Measurements from ENCODE around the gene MEX3B.

The MEX3B gene

DNA sequence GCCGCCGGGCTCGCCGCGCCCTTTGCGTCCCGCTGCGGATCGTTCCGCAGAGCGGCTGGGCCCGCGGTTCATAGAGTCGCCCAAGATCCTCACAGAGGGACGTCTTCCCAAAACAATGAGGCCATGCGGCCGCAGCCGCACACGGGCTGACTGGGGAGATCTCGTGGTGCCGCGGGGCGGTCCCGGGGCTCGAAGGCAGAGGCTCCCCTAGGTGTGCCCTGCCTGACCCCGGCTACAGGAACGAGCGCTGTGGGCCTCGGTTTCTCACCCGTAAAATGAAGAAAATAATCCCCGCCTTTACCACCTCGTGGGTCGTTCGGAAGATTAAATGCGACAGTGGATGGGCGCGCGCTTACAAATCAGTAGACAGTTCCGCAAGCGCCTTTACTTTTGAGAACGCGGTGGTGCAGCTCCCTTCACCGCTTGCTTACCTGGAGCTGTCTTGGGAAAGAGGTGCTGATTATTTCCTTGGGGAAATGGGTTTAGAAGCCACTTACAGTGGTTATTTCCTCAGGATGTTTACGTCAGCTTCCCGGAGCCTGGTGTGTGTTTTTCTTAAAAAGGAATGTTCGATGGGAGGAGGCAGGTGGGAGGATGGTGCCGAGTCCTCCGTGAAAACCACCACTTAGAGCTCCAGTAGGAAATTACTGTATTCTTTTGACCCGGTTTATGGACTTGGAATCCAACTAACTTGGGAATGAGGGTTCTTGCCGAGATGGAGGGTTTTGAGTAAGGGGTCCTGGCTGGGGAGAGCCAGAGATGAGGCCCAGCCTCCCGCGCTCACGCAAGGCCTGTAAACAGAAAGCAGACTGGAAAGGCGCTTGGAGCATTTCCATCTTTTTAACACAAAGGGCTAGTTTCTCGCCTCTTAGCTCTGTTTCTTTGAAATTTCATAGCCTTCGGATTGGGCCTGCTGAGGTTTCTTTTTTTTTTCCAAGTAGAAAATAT, 1.9 kb upstream of the MEX3B start:
- Mint-ChIP-seq H3K4me3 (peak overlapping the region; percentile 85), H3K36me3 (ENCODE audit: low read depth) (peaks cover 11% of the 10 kb centered on the region), H3K4me1 (peaks cover 41% of the 10 kb centered on the region), H3K27me3 (ENCODE audit: low read depth, poor library complexity) (peaks cover 6% of the 10 kb centered on the region), H3K9me3 (no peaks in the 10 kb centered on the region), H3K27ac (peak overlapping the region; percentile 70)
- DNase-seq = no peak
- TF ChIP-seq, protein P1, sequence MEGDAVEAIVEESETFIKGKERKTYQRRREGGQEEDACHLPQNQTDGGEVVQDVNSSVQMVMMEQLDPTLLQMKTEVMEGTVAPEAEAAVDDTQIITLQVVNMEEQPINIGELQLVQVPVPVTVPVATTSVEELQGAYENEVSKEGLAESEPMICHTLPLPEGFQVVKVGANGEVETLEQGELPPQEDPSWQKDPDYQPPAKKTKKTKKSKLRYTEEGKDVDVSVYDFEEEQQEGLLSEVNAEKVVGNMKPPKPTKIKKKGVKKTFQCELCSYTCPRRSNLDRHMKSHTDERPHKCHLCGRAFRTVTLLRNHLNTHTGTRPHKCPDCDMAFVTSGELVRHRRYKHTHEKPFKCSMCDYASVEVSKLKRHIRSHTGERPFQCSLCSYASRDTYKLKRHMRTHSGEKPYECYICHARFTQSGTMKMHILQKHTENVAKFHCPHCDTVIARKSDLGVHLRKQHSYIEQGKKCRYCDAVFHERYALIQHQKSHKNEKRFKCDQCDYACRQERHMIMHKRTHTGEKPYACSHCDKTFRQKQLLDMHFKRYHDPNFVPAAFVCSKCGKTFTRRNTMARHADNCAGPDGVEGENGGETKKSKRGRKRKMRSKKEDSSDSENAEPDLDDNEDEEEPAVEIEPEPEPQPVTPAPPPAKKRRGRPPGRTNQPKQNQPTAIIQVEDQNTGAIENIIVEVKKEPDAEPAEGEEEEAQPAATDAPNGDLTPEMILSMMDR (IDR thresholded peaks at IDR 0.05) = no peak

DNA sequence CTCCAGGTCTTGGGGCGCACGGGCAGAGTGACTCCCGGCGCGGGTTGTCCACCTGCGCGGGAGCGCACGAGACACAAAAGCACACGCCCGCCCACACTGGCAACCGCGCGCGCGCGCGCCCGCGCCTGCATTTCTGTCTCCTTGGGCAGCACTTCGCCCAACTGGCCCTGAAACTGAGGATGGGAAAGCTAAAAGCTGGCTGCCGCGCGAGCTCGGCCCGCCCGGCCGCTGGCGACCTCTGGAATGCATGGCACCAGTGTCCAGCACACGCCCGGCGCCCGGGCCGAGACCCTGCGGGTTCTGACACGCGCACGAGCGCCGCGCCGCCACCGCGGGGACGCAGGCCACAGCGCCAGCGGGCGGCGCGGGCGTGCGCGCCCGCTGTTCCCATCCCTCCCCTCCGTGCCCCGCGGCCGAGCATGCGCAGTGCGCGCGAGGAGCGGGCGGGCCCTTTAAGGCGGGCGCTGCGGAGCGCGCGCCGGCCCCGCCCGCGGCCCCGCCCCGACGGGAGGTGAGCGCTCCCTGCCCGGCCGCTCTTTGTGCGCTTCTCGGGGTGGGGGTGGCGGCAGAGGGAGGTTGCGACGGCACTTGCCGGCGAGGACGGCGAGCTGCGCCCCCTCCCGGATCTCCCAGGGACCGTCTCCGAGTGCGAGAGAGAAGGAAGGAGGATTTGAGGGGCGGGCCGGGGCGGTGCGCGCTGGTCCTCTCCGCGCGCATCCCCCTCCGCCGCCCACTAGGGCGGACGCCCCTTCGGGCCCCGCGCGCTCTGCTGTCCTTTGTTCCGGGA, 1.0 kb upstream of the MEX3B start:
- Mint-ChIP-seq H3K27me3 (ENCODE audit: low read depth, poor library complexity) (peaks cover 6% of the 10 kb centered on the region), H3K27ac (peak overlapping the region; percentile 98), H3K4me3 (peak overlapping the region; percentile 92), H3K4me1 (peaks cover 46% of the 10 kb centered on the region), H3K36me3 (ENCODE audit: low read depth) (peaks cover 15% of the 10 kb centered on the region), H3K9me3 (no peaks in the 10 kb centered on the region)
- TF ChIP-seq, protein P1 (IDR thresholded peaks at IDR 0.05) = peak; percentile 65
- DNase-seq = peak; percentile 98

DNA sequence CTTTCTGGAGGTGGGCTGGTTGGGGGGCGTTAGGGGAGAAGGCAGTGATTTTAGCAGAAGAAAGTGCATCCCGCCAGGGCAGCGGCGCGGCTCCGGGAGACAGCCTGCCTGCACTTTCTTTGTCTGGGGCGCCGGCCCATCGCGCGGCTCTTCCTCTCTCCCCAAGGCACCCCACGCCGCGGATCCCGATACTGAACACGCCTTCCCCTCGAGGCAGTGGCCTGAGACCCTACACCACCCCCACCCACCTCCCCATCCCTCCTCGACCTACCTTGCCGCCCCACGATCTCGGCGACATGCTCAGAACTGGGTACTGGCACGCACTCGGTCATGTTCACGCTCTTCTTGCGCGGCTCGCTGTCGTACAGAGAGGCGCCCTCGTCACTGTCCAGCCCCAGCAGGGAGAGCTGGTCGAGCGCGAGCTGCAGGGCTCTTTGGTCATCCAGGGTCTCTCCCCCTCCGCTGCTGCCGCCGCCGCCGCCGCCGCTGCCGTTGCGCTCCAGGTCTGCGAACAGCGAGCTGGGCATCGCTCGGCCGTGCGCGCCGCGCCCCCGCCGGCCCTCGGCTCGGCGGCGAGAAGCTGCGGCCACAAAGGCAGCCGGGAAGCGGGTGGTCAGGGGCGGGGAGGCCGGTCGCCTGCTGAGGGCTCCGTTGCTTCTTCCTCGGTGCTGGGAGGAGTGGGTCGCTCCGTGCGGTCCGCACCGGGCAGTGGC, 483 bp downstream of the MEX3B start:
- peak overlapping the region; percentile 92 for H3K4me3 Mint-ChIP-seq
- no peaks in the 10 kb centered on the region for H3K9me3 Mint-ChIP-seq
- DNase-seq = peak; percentile 68
- H3K4me1 Mint-ChIP-seq = peaks cover 59% of the 10 kb centered on the region
- TF ChIP-seq, protein P1 (IDR thresholded peaks at IDR 0.05) = no peak
- peaks cover 15% of the 10 kb centered on the region for H3K36me3 Mint-ChIP-seq (ENCODE audit: low read depth)
- peaks cover 6% of the 10 kb centered on the region for H3K27me3 Mint-ChIP-seq (ENCODE audit: low read depth, poor library complexity)
- peak overlapping the region; percentile 96 for H3K27ac Mint-ChIP-seq

DNA sequence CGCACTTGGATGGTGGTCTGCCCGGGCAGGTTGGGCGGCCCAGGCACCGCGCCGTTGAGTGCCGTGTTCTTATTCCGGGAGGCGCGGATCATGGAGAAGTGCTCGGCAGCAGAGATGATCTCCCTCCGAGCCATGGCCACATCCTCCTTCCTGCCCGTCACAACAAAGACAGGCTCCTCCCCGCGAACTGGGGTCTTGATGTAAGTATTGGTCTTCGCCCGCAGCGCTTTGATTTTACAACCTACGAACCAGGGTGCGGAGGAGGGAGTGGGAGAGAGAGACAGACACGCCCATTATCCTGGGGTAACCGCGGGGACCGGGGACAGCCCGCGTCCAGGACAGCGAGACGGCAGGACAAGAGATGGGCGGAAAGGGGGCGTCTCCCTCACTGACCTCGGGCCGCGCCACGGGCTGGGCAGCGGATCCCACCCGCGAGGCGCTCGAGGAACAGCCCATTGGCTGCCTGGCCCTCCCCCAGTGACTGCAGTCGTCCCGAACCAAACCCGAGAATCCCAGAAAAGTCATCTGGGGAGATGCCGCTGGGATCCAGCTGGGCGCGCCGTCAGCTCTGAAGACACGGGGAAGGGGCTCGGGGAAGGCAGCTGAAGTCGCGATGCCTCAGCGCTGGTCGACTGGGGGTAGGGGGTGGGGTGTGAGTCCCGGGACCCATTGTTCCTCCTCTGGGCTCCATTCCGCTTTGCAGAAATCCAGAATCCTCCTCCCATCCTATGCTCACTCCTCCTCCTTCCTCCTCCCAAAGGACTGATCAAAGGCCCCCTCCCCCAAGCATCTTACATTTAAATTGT, 1.2 kb downstream of the MEX3B start:
- Mint-ChIP-seq H3K27ac (peak overlapping the region; percentile 96), H3K4me1 (peaks cover 62% of the 10 kb centered on the region), H3K4me3 (peak overlapping the region; percentile 92), H3K36me3 (ENCODE audit: low read depth) (peaks cover 18% of the 10 kb centered on the region), H3K9me3 (no peaks in the 10 kb centered on the region), H3K27me3 (ENCODE audit: low read depth, poor library complexity) (no peaks in the 10 kb centered on the region)
- TF ChIP-seq, protein P1 (IDR thresholded peaks at IDR 0.05) = no peak
- DNase-seq = peak; percentile 69

DNA sequence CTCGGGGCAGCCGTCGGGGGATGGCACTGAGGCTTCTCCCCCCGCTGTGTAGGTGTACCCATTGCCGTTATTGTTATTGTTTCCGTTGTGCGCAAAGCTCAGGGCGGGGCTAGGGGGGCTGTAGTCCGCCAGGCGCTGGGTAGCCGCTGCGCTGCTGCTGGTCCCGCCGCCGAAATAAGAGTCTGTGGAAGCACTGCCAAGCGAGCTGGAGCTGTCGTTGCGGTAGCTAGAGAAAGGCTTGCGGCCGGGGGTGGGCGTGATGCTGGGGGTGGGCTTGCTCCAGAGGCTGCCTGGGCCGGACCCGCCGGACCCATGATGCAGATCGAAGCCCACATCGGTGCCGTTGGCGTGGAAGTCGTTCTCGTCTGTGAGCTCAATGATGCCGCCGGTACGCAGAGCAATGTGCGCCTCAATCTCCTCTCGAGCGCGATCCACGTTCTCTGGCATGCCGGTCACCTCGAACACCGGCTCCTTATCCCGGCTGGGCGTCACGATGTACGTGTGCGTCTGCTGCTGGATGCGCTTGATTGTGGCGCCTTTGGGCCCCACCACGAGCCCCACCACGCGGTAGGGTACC, 1.9 kb downstream of the MEX3B start:
- Mint-ChIP-seq H3K27me3 (ENCODE audit: low read depth, poor library complexity) (no peaks in the 10 kb centered on the region), H3K4me3 (peak overlapping the region; percentile 92), H3K36me3 (ENCODE audit: low read depth) (peaks cover 24% of the 10 kb centered on the region), H3K27ac (peak overlapping the region; percentile 77), H3K4me1 (peaks cover 59% of the 10 kb centered on the region), H3K9me3 (no peaks in the 10 kb centered on the region)
- TF ChIP-seq, protein P1 (IDR thresholded peaks at IDR 0.05) = no peak
- DNase-seq = peak; percentile 41
